HG02870 (cell line): ENCODE data around the gene NAALAD2.
"Not testable (repeated sequence)": the region's sequence is repeated elsewhere in the genome, so short reads cannot be mapped to it uniquely, and the experiment has no call there.

Experiments
- ATAC-seq: cut with Tn5 transposase; IDR thresholded peaks from one replicate; pipeline ENCODE4 v1.9.1; 2021; ENCODE audit warnings: mild to moderate bottlenecking, moderate library complexity; ENCODE audit not compliant: unreplicated experiment

The NAALAD2 gene

DNA sequence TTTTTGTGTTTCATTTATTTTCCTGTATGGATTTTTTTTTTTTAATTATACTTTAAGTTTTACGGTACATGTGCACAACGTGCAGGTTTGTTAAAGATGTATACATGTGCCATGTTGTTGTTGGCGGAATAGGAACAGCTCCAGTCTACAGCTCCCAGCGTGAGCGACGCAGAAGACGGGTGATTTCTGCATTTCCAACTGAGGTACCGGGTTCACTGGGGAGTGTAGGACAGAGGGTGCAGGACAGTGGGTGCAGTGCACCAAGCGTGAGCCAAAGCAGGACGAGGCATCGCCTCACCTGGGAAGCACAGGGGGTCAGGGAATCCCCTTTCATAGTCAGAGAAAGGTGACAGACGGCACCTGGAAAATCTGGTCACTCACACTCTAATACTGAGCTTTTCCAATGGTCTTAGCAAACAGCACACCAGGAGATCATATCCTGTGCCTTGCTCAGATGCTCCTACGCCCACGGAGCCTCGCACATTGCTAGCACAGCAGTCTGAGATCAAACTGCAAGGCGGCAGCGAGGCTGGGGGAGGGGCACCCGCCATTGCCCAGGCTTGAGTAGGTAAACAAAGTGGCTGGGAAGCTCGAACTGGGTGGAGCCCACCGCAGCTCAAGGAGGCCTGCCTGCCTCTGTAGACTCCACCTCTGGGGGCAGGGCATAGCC is 105.6 kb downstream of the NAALAD2 start:
- not testable (repeated sequence) for ATAC-seq

GRCh38 chr11:90241414-90241813 is 107.0 kb downstream of the NAALAD2 start:
- no peak for ATAC-seq
